Measurements from ENCODE around the gene TXNRD1.
"Not testable (repeated sequence)": the region's sequence is repeated elsewhere in the genome, so short reads cannot be mapped to it uniquely, and the experiment has no call there.

DNA sequence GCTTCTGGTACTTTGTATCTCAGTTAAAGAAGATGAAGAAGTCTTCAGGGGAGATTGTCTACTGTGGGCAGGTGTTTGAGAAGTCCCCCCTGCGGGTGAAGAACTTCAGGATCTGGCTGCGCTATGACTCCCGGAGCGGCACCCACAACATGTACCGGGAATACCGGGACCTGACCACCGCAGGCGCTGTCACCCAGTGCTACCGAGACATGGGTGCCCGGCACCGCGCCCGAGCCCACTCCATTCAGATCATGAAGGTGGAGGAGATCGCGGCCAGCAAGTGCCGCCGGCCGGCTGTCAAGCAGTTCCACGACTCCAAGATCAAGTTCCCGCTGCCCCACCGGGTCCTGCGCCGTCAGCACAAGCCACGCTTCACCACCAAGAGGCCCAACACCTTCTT, 49.9 kb downstream of the TXNRD1 start:
- TF ChIP-seq, protein P1, sequence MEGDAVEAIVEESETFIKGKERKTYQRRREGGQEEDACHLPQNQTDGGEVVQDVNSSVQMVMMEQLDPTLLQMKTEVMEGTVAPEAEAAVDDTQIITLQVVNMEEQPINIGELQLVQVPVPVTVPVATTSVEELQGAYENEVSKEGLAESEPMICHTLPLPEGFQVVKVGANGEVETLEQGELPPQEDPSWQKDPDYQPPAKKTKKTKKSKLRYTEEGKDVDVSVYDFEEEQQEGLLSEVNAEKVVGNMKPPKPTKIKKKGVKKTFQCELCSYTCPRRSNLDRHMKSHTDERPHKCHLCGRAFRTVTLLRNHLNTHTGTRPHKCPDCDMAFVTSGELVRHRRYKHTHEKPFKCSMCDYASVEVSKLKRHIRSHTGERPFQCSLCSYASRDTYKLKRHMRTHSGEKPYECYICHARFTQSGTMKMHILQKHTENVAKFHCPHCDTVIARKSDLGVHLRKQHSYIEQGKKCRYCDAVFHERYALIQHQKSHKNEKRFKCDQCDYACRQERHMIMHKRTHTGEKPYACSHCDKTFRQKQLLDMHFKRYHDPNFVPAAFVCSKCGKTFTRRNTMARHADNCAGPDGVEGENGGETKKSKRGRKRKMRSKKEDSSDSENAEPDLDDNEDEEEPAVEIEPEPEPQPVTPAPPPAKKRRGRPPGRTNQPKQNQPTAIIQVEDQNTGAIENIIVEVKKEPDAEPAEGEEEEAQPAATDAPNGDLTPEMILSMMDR (IDR thresholded peaks at IDR 0.05), result not testable (repeated sequence)
- not testable (repeated sequence) for TF ChIP-seq ZFX (IDR thresholded peaks at IDR 0.05; ENCODE audit: borderline replicate concordance)
